B cell (primary cell): Measurements from ENCODE around the gene EIF4EBP2. TPM values are rescaled to one million over a fixed set of nuclear protein-coding genes. Genes with fewer than 3 reads are reported as not detected.

Experiments used
- ATAC-seq: fragments of 200-7000 bp; cut with Tn5 transposase; one replicate; pipeline ENCODE4 v1.10.0; 2021; ENCODE audit warnings: low read depth, mild to moderate bottlenecking, moderate number of reproducible peaks, moderate library complexity
- CTCF ChIA-PET: fragments of 350-600 bp; sonication (Branson Sonifier 250); formaldehyde crosslinking; loops from one replicate; lab custom pipeline; 2021; ENCODE audit warnings: antibody characterized with exemption, inconsistent platforms; lab: Charles Lee
- POLR2A ChIA-PET: fragments of 350-600 bp; sonication (Branson Sonifier 250); formaldehyde crosslinking; loops from one replicate; lab custom pipeline; 2021; ENCODE audit warnings: antibody characterized with exemption; lab: Charles Lee
- DNase-seq: peaks from one replicate; pipeline ENCODE4 v3.0.0; 2013
- H2AFZ ChIP-seq: 2 replicates; pipeline ENCODE4 v1.6.1; 2012; ENCODE audit warnings: mild to moderate bottlenecking, low read depth, low read length; ENCODE audit not compliant: insufficient read depth, poor library complexity, severe bottlenecking
- H3K27ac ChIP-seq, 2 donors: 1 replicate in 1 of 2; 2 replicates in 1 of 2; pipeline ENCODE4 v1.5.1; 2012 to 2013; ENCODE audit warnings: low read length in 2 of 2, mild to moderate bottlenecking in 2 of 2, moderate library complexity in 1 of 2
- H3K27me3 ChIP-seq, 4 experiments: fragments of 200-600 bp in 1 of 4; sonication (generic) in 1 of 4; replicated peaks in 1 of 4; 1 replicate in 2 of 4; 2 replicates in 2 of 4; pipeline versions ENCODE4 v1.6.1 to v1.7.0; 2013 to 2016; ENCODE audit warnings: low read length in 3 of 4, mild to moderate bottlenecking in 2 of 4, mixed read lengths in 1 of 4, moderate library complexity in 1 of 4; ENCODE audit not compliant: insufficient read depth in 4 of 4, control insufficient read depth in 3 of 4; ENCODE audit errors: control extremely low read depth in 1 of 4
- H3K36me3 ChIP-seq, 2 experiments: replicated peaks in 1 of 2; 1 replicate in 1 of 2; 2 replicates in 1 of 2; pipeline versions ENCODE4 v1.6.1 to v1.7.1; 2013; ENCODE audit warnings: low read length in 1 of 2; ENCODE audit not compliant: insufficient read depth in 2 of 2, control insufficient read depth in 1 of 2; ENCODE audit errors: control extremely low read depth in 1 of 2, extremely low read depth in 1 of 2
- H3K4me1 ChIP-seq, 2 donors: fragments of 200-600 bp in 1 of 2; sonication (generic) in 1 of 2; 1 replicate in 1 of 2; 2 replicates in 1 of 2; pipeline versions ENCODE4 v1.5.1 to v1.6.1; 2013 to 2017; ENCODE audit warnings: low read length in 2 of 2; ENCODE audit not compliant: control insufficient read depth in 2 of 2, insufficient read depth in 2 of 2
- H3K4me2 ChIP-seq: replicated peaks from 2 replicates; pipeline ENCODE3; 2012; ENCODE audit warnings: mild to moderate bottlenecking, low read depth, low read length; ENCODE audit not compliant: poor library complexity, severe bottlenecking
- H3K4me3 ChIP-seq, 5 experiments: fragments of 200-600 bp in 1 of 5; sonication (generic) in 1 of 5; 1 replicate in 3 of 5; 2 replicates in 2 of 5; pipeline versions ENCODE4 v1.5.1 to v1.7.0; 2011 to 2016; ENCODE audit warnings: low read length in 4 of 5, mild to moderate bottlenecking in 4 of 5, low read depth in 2 of 5, control low read depth in 1 of 5, moderate library complexity in 1 of 5; ENCODE audit not compliant: insufficient read depth in 1 of 5; ENCODE audit errors: control extremely low read depth in 1 of 5, extremely low read depth in 1 of 5
- H3K79me2 ChIP-seq: fragments of 200-600 bp; sonication (generic); one replicate; pipeline ENCODE4 v1.6.0; 2016; ENCODE audit warnings: low read length; ENCODE audit not compliant: control insufficient read depth, insufficient read depth
- H3K9ac ChIP-seq: fragments of 200-600 bp; sonication (generic); 2 replicates; pipeline ENCODE4 v1.6.1; 2017; ENCODE audit warnings: mild to moderate bottlenecking, low read length, moderate library complexity
- H3K9me3 ChIP-seq, 3 donors: one replicate each; pipeline versions ENCODE4 v1.6.1 to v1.7.1; 2013; ENCODE audit warnings: low read length in 2 of 3; ENCODE audit not compliant: control insufficient read depth in 2 of 3, insufficient read depth in 1 of 3; ENCODE audit errors: control extremely low read depth in 1 of 3
- H4K20me1 ChIP-seq: 2 replicates; pipeline ENCODE4 v1.6.0; 2012; ENCODE audit warnings: mild to moderate bottlenecking, low read length; ENCODE audit not compliant: insufficient read depth, control insufficient read depth, poor library complexity, severe bottlenecking
- H3K27ac Mint-ChIP-seq: one replicate; pipeline ENCODE4 v1.8.0; 2021; ENCODE audit warnings: mixed read lengths
- H3K27me3 Mint-ChIP-seq: one replicate; pipeline ENCODE4 v1.8.0; 2021; ENCODE audit warnings: mixed read lengths
- H3K4me1 Mint-ChIP-seq: one replicate; pipeline ENCODE4 v1.8.0; 2021; ENCODE audit warnings: mixed read lengths
- H3K4me3 Mint-ChIP-seq: one replicate; pipeline ENCODE4 v1.8.0; 2021; ENCODE audit warnings: mixed read lengths
- H3K9me3 Mint-ChIP-seq: one replicate; pipeline ENCODE4 v1.8.0; 2022; ENCODE audit warnings: mixed read lengths; ENCODE audit not compliant: insufficient read depth
- EZH2 ChIP-seq: IDR thresholded peaks from 2 replicates; pipeline ENCODE4 v1.6.1; 2012; ENCODE audit warnings: borderline replicate concordance, low read depth, mild to moderate bottlenecking, moderate library complexity, low read length; ENCODE audit not compliant: insufficient read depth, poor library complexity, severe bottlenecking
- WGBS: methylation state at CpG from one replicate; pipeline ENCODE4 v1.1.5; 2013; ENCODE audit warnings: missing lambda C conversion rate; ENCODE audit not compliant: insufficient coverage; 5-methylcytosine and 5-hydroxymethylcytosine counted together
- intact Hi-C: fragments of 100-400 bp; cut with micrococcal nuclease; formaldehyde crosslinking; loops from one replicate; pipeline ENCODE4 v1.10.0; 2022
- polyA plus RNA-seq: library from polyadenylated mRNA; depleted of rRNA; stranded (reverse); fragments of >200 nt; gene quantifications from 2 replicates; pipeline ENCODE4 v1.2.3, GENCODE V29; 2012
- total RNA-seq, 2 donors: library from RNA; stranded (reverse); fragments of 120-200 nt in 1 of 2; gene quantifications; 1 replicate in 1 of 2; 2 replicates in 1 of 2; pipeline versions ENCODE4 v1.2.3 to v1.2.4, GENCODE V29; 2013 to 2022
- TF ChIP-seq, protein P1 (sequence below): fragments of 200-600 bp; IDR thresholded peaks from one replicate; pipeline ENCODE4 v1.8.0; 2022; ENCODE audit warnings: antibody characterized with exemption, mild to moderate bottlenecking

EIF4EBP2 gene
- total and polyA plus RNA-seq, 2 donors (not counting 1 experiment from before 2014, with no cell fraction given), result 8.7 to 37.8 TPM

DNA sequence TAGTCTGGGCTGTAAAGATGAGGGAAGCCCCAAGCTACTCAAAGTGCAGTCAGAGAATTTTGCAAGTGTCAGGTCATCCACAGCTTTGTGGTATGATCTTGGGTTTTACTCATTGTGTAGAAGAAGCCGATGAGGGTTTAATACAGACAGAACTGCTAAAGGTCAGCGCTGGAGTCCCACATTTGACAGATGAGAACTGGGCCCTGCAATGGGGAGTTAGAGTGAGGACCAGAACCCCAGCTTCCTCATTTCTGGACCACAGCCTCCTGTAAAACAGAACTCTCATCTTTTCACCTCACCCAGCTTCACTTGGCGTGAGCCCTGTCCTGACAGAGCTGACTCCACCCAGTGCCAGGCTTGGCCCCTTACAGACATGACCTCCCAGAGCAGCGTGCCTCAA lies 41.6 kb upstream of the EIF4EBP2 start:
- Histone ChIP-seq H3K4me2 (no peak overlapping the region), H3K9me3 (no peaks in the 10 kb centered on the region), H3K4me3 (no peak overlapping the region), H3K9ac (no peak overlapping the region), H2AFZ (no peak overlapping the region), H3K79me2 (no peaks in the 10 kb centered on the region), H3K36me3 (no peaks in the 10 kb centered on the region), H3K27me3 (no peaks in the 10 kb centered on the region), H4K20me1 (no peaks in the 10 kb centered on the region), H3K4me1 (peaks cover 2 to 15% of the 10 kb centered on the region in 2 donors), H3K27ac (no peak overlapping the region)
- ATAC-seq (no peak), DNase-seq (no peak)
- TF ChIP-seq, protein P1, sequence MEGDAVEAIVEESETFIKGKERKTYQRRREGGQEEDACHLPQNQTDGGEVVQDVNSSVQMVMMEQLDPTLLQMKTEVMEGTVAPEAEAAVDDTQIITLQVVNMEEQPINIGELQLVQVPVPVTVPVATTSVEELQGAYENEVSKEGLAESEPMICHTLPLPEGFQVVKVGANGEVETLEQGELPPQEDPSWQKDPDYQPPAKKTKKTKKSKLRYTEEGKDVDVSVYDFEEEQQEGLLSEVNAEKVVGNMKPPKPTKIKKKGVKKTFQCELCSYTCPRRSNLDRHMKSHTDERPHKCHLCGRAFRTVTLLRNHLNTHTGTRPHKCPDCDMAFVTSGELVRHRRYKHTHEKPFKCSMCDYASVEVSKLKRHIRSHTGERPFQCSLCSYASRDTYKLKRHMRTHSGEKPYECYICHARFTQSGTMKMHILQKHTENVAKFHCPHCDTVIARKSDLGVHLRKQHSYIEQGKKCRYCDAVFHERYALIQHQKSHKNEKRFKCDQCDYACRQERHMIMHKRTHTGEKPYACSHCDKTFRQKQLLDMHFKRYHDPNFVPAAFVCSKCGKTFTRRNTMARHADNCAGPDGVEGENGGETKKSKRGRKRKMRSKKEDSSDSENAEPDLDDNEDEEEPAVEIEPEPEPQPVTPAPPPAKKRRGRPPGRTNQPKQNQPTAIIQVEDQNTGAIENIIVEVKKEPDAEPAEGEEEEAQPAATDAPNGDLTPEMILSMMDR, result no peak
- TF ChIP-seq EZH2, result no peak
- Mint-ChIP-seq H3K9me3 (no peaks in the 10 kb centered on the region), H3K27ac (no peak overlapping the region), H3K27me3 (peaks cover 3% of the 10 kb centered on the region), H3K4me1 (peaks cover 15% of the 10 kb centered on the region), H3K4me3 (no peak overlapping the region)
- intact Hi-C loops, result loop anchor here (5.0 kb wide), 1 partner anchor 40 kb away; the partner anchor contains the start of gene EIF4EBP2
- POLR2A ChIA-PET, result no interaction called here
- 71% methylated on average over 3 of the region's 4 CpGs for WGBS
- CTCF ChIA-PET, result interaction anchor here (1.7 to 19.7 kb wide), 3 partner anchors 92 to 216 kb away, joined by 5 to 778 read pairs (median 185); partner anchors contain the start of genes PPA1 and TYSND1

DNA sequence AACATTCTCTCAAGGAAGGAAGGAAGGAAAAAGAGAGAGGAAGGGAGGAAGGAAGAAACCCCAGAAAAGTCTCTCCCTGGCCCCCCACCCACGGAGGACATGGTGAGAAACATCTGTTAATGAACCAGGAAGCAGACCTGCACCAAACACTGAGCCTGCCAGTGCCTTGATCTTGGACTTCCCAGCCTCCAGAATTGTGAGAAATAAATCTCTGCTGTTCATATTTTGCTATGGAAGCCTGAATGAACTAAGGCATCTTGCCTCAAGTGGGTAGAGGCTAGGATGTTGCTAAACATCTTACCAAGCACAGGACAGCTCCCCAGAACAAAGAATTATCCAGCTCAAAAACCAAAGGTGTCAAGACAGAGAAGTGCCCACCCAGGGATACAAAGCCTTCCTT lies 40.7 kb upstream of the EIF4EBP2 start:
- ATAC-seq (no peak), DNase-seq (no peak)
- ChIA-PET CTCF (interaction anchor here (1.0 to 19.7 kb wide), 11 partner anchors 9 to 217 kb away, joined by 3 to 778 read pairs (median 10); partner anchors contain the start of genes EIF4EBP2, PPA1, SAR1A and TYSND1), POLR2A (interaction anchor here (0.6 to 2.2 kb wide), 2 partner anchors 142 to 1189 kb away, joined by 5 to 7 read pairs; no protein-coding TSS in a partner anchor)
- Histone ChIP-seq H3K36me3 (no peaks in the 10 kb centered on the region), H4K20me1 (no peaks in the 10 kb centered on the region), H3K4me2 (no peak overlapping the region), H3K27ac (no peak overlapping the region), H3K79me2 (no peaks in the 10 kb centered on the region), H3K27me3 (no peaks in the 10 kb centered on the region), H2AFZ (no peak overlapping the region), H3K4me1 (peaks cover 2 to 11% of the 10 kb centered on the region in 2 donors), H3K9me3 (no peaks in the 10 kb centered on the region), H3K4me3 (no peak overlapping the region), H3K9ac (no peak overlapping the region)
- Mint-ChIP-seq H3K27ac (no peak overlapping the region), H3K9me3 (no peaks in the 10 kb centered on the region), H3K4me3 (no peak overlapping the region), H3K27me3 (peaks cover 3% of the 10 kb centered on the region), H3K4me1 (peaks cover 10% of the 10 kb centered on the region)
- intact Hi-C loops, result loop anchor here (5.0 kb wide), 1 partner anchor 39 kb away; the partner anchor contains the start of gene EIF4EBP2
- TF ChIP-seq, protein P1, result no peak
- TF ChIP-seq EZH2, result no peak
- WGBS, result 43% methylated on average over 1 of the region's 1 CpG
